Measurements from ENCODE around the gene ITPR1. TPM values are rescaled to one million over a fixed set of nuclear protein-coding genes. Genes with fewer than 3 reads are reported as not detected.
A peak's percentile ranks its signal among the peaks of the same experiment; 100 is the strongest.

Gene ITPR1
- total RNA-seq, 1 experiment from 2014 or later = 9.9 TPM

DNA sequence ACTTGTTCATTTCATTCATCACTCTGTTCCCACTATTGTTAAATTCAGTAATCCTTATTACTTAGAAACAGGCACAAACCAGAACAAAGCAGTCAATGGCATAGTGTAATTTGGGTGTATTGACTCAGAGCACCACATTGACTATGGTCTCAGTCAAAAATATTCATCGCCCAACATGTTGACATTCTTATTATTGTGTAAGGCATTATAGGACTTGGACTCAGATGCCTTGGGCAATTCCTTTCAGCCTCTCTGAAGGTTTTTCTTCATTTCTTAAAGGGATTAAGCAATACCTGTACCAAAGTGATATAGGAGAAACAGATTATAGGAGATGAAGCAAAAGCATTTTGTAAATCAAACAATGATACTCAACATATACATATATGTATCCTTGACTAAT lies 371.4 kb downstream of the ITPR1 start:
- in situ Hi-C loops (cut with HindIII; ENCODE audit: low sequenced_read_pairs) = no loop called here
- DNase-seq (ENCODE audit: low spot score) = no peak

DNA sequence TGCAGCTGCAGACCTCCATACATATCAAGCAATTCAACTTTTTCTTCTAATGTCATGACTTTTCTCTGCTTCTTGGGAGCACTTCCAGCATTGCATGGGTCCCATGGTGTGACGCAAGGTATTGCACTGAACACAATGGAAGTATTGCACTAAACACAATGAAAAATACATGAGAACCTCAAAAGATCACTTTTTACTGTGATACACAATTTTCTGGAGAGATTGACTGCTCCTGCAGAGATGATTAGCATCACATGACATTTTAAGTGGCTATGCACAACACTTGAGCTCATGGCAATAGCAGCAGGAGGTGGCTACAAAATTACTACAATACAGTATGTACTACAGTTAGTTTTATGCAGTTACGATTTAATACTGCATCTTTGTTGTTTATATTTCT lies 372.6 kb downstream of the ITPR1 start:
- DNase-seq (ENCODE audit: low spot score) = no peak
- in situ Hi-C loops (cut with HindIII; ENCODE audit: low sequenced_read_pairs) = no loop called here

DNA sequence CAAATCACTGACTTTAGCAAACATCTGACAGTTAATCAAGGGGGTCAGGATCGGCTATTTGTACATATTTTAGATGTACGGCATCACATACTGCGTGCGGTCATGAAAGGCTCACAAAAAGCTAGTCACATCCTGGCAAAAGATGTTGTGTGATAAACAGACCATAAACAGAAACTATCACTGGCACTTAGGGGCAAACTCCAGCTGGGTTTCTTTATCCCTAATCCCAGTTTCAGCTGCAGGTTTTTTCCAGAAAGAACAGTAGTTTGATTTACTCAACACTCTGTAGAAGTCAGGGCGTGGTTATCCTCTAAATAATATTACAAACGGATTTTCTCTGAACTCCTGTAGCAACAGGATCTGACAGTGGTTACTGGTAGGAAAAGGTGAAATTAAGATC lies 373.7 kb downstream of the ITPR1 start:
- DNase-seq (ENCODE audit: low spot score) = peak; percentile 19
- in situ Hi-C loops (cut with HindIII; ENCODE audit: low sequenced_read_pairs) = no loop called here

DNA sequence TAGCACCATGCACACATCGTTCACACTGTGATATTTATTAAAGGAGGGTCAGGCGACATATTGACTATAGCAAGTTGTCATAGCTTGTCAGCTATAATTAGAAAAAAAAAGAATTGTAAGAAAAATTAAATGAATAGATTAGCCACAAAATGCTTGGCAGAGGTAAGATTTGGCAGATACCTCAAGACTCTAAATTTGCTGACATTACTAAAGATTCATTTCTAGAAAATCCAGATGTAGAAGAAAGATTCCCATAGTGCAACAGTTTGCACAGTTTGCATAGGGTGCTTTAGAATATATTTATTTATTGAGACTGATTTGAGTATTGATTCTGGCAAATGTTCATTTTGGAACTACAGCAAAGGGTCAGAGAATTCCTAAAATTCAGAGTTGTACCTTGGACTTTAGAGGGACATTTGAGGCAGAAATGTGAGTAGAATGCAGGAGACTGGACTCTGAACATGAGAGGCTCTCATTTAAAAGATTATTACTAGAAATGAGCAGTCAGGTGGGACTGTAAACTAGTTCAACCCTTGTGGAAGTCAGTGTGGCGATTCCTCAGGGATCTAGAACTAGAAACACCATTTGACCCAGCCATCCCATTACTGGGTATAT lies 384.1 kb downstream of the ITPR1 start:
- DNase-seq (ENCODE audit: low spot score) = no peak
- in situ Hi-C loops (cut with HindIII; ENCODE audit: low sequenced_read_pairs) = no loop called here

DNA sequence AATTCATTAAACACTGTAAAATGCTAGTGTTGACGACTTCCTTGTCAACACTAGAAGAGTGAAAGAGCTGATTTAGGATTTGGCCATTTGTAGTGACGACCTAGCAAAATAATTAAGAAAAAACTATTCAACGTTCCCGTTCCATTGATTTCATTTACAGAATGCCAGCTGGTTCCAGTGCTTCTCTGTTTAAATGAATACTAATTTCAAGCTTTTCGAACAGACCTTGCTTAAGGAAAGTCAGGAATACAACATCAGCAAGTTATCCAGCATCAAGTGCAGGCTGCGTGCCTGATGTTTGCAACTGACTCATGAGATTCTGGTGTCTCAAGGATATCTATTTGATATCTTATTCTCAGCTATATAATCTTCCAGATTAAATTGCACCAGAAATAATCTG lies 387.7 kb downstream of the ITPR1 start:
- in situ Hi-C loops (cut with HindIII; ENCODE audit: low sequenced_read_pairs) = no loop called here

DNA sequence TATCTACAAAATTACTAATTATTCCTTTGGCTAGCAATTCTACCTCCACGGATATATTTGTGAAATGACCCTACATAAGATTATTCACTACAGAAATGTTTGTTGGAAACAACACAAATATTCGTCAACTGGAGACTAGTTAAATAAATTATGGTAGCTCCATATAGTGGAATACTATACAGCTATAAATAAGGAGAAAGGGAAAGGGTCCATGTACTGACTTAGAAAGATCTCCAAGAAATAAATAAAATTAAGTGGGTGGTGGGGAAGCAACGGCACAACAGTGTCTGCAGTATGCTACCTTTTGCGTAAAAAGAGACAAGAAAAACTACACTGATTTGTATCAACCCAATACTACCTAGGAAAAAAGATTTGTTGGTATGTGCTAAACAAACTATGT lies 389.4 kb downstream of the ITPR1 start:
- in situ Hi-C loops (cut with HindIII; ENCODE audit: low sequenced_read_pairs) = no loop called here
- no peak for DNase-seq (ENCODE audit: low spot score)

More for the DNA sequence above, 387.7 kb downstream of the ITPR1 start:
- DNase-seq (ENCODE audit: low spot score) = no peak

DNA sequence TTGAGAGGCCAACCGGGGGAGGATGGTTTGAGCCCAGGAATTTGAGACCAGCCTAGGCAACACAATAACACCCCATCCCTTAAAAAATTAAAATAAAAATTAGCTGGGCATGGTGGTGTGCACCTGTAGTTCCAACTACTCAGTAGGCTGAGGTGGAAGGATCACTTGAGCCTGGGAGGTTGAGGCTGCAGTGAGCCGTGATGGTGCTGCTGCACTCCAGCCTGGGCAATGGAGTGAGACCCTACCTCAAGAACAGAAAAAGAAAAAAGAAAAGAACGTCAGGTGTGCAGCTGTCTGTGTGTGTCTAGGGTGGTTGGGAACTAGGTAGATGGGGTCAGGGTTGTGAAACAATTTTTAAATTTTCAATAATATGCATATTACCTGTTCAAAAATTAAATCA lies 389.9 kb downstream of the ITPR1 start:
- DNase-seq (ENCODE audit: low spot score) = no peak
- in situ Hi-C loops (cut with HindIII; ENCODE audit: low sequenced_read_pairs) = no loop called here

DNA sequence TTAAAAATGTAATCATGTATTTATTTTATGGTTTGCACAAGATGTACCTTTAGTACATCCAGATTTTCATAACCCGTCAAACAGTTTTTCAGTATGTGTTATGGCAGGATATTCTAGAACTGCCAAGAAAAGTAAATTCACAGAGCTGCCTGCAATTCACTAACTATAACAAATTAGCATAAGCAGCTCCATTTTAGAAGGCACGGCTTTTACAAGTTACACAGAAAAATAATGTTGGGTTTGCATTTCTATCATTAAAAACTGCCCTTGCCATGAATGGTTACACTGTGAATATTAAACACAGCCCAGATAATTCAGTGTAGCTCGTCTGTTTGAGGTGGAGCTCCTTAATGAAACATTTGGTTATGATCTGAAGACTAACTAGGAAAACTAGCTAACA lies 391.7 kb downstream of the ITPR1 start:
- DNase-seq (ENCODE audit: low spot score) = no peak
- in situ Hi-C loops (cut with HindIII; ENCODE audit: low sequenced_read_pairs) = no loop called here

DNA sequence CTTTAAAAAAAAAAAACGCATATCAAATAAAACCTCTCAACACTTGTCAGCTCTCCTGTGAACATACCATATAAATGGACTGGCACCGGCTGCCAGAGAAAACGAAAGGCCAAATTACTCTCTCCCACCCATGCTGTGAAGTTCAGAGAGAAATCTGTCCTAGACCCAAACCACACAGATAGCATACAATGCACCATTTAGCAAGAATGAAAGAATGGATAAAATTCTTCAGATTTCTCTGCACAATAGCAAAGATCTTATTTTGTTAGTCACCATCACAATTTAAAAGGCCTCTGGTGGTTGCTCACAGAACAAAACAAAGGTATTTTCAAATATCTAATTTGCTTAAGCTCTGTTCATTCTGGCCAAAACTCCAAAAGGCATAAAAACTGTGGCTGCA lies 392.2 kb downstream of the ITPR1 start:
- DNase-seq (ENCODE audit: low spot score) = peak; percentile 14

DNA sequence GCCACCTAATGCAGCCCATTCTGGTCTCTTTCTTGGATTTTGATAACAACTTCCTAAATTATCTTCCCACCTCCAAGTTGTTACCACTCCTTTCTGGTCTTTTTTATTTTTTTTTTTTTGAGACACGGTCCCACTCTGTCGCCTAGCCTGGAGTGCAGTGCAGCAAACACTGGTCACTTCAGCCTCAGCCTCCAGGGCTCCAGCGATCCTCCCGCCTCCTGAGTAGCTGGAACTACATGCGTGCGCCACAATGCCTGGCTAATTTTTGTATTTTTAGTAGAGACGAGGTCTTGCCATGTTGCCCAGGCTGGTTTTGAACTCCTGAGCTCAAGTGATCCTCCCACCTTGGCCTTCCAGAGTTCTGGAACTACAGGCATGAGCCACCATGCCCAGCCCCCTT lies 393.3 kb downstream of the ITPR1 start:
- DNase-seq (ENCODE audit: low spot score) = no peak
- in situ Hi-C loops (cut with HindIII; ENCODE audit: low sequenced_read_pairs) = no loop called here

More for the DNA sequence above, 392.2 kb downstream of the ITPR1 start:
- in situ Hi-C loops (cut with HindIII; ENCODE audit: low sequenced_read_pairs) = no loop called here

DNA sequence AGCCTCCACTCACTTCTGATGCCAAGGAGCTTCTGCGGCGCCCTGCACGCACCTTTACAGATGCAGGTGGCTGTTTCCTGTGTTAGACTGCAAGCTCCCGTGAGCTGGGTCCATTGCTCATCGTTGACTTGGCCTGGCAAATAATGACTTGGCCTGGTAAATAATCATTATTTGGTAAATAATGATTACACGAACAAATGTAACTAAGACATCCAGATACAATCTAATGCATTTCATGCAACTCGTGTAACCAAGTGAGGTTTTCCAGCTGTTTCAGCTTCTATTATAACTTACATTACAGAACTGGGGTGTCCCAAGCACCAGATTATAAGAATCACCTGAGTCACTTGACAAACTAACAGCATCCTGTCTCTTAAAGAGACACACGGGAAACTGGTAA lies 394.0 kb downstream of the ITPR1 start:
- in situ Hi-C loops (cut with HindIII; ENCODE audit: low sequenced_read_pairs) = no loop called here

DNA sequence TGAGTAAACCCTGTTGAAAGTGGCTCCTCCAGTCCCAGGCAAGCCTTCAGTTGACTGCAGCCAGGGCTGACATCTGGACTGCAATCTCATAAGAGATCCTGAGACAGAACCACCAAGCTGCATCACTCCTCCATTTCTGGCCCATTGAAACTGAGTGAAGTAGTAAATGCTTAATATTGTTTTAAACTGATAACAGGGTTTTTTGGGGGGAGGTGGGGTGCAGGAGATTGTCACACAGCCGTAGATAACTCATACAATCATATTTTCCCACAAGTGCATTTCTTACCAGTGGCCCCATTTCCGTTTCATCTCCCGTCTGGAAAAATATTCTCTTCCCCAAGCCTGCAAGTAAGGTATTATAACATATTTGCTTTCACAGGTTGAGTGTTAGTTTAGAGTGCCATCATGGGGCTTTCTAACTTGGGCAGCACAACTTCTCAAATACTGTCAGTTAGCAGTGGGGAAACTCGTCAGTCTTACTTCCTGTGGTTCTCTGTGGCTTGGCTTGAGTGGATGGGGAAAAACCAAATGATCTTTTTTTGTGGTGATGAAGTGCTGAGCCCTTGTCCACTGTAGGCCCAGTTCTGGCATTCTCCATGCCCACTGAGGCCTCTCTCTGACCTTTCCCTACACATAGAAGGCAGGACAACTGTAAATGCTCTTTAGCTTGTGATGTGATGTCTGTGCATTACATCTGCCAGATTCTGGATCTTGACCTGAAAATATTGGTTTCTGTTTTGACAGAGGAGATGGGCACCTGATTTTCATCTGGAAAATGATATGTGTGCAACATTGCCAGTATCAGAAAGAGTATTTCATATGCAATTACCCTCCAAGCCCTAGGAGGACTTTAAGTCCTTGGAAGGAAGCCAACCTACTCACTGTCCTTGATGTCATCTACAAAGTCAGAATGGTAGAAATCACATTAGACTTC lies 396.0 kb downstream of the ITPR1 start:
- DNase-seq (ENCODE audit: low spot score) = no peak
- in situ Hi-C loops (cut with HindIII; ENCODE audit: low sequenced_read_pairs) = no loop called here

More for the DNA sequence above, 394.0 kb downstream of the ITPR1 start:
- DNase-seq (ENCODE audit: low spot score) = no peak

DNA sequence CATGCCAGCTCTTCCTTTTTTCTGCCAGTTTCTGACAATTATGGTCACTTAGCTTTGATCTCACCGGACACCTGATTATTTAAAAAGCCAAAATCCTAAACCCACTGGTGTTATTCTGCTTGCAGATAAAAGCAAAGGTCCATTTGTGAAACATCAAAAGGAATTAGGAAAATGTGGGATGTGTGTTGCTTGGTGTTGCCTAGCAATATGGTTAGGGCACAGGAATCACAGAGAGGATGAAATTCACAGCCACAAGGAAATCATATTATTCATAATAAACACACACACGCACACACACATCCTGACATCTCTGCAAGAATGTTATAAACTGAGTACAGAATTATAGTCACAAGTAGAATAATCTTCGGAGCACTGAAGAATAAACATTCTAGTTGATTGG lies 396.7 kb downstream of the ITPR1 start:
- DNase-seq (ENCODE audit: low spot score) = no peak
- in situ Hi-C loops (cut with HindIII; ENCODE audit: low sequenced_read_pairs) = no loop called here

DNA sequence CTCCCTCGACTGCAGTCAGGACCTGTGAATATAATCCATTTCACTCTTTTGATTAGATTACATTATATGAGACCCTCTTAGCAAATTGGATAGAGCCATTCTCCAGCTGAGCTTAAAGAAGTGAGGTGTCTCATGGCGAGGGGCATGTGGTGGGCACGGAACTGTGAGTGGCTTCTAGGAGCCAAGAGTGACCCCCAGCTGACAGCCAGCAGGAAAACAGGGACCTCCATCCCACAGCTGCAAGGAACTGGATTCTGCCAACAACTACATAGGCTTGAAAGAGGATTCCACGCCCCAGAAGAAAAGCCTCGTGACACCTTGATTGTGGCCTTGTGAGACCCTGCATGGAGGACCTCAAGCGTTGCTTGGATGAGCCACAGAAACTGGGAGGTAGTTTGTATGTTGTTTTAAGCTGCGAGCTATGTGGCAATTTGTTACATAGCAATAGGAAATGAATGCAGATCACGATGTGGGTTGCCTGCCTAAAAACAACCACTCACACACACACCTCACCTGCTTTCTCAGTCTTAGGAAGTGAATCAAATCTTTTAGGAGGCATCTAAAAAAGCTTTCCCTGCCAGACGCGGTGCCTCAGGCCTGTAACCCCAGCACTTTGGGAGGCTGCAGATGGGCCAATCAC lies 401.9 kb downstream of the ITPR1 start:
- in situ Hi-C loops (cut with HindIII; ENCODE audit: low sequenced_read_pairs) = no loop called here
- no peak for DNase-seq (ENCODE audit: low spot score)

DNA sequence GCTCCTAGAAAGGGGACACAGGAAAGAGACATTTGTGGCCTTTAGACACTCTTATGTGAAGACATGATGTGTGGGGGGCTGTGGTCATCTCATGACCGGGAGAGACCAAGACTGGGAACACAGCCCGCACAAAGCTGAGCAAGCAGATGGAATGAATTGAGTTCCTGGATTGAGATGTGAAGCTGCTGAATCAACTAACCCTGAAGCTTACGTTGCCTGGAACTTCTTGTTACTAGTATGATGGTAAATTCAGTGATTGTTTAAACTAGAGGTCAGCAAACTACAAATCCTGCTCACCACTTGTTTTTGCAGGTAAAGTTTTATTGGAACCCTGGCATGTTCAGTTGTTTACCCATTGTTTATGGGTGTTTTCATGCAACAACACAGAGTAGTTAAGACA lies 402.7 kb downstream of the ITPR1 start:
- no peak for DNase-seq (ENCODE audit: low spot score)
- in situ Hi-C loops (cut with HindIII; ENCODE audit: low sequenced_read_pairs) = no loop called here

Other genes starting within 250 kb of the ITPR1 start
- 18.8 and 25.0 TPM in 2 replicates for gene SETMAR, start 190.0 kb upstream of the ITPR1 start, total RNA-seq (2014; rRNA removed; shearing (Covaris generic))
- gene SUMF1, start 26.1 kb upstream of the ITPR1 start, total RNA-seq (2014; rRNA removed; shearing (Covaris generic)) = 30.4 and 31.9 TPM in 2 replicates